ENCODE measurements around the gene PCDHGC3.

The PCDHGC3 gene

GRCh38 chr5:141508440-141508797 is 32.7 kb downstream of the PCDHGC3 start:
- H3K4me3 ChIP-seq (ENCODE audit: low read depth, low read length): peak overlapping the region; percentile 24
- TF ChIP-seq, protein P1, sequence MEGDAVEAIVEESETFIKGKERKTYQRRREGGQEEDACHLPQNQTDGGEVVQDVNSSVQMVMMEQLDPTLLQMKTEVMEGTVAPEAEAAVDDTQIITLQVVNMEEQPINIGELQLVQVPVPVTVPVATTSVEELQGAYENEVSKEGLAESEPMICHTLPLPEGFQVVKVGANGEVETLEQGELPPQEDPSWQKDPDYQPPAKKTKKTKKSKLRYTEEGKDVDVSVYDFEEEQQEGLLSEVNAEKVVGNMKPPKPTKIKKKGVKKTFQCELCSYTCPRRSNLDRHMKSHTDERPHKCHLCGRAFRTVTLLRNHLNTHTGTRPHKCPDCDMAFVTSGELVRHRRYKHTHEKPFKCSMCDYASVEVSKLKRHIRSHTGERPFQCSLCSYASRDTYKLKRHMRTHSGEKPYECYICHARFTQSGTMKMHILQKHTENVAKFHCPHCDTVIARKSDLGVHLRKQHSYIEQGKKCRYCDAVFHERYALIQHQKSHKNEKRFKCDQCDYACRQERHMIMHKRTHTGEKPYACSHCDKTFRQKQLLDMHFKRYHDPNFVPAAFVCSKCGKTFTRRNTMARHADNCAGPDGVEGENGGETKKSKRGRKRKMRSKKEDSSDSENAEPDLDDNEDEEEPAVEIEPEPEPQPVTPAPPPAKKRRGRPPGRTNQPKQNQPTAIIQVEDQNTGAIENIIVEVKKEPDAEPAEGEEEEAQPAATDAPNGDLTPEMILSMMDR (conservative IDR thresholded peaks at IDR 0.05; ENCODE audit: low read depth, low read length): no peak
- peak; percentile 23 for DNase-seq (ENCODE audit: low read depth)

DNA sequence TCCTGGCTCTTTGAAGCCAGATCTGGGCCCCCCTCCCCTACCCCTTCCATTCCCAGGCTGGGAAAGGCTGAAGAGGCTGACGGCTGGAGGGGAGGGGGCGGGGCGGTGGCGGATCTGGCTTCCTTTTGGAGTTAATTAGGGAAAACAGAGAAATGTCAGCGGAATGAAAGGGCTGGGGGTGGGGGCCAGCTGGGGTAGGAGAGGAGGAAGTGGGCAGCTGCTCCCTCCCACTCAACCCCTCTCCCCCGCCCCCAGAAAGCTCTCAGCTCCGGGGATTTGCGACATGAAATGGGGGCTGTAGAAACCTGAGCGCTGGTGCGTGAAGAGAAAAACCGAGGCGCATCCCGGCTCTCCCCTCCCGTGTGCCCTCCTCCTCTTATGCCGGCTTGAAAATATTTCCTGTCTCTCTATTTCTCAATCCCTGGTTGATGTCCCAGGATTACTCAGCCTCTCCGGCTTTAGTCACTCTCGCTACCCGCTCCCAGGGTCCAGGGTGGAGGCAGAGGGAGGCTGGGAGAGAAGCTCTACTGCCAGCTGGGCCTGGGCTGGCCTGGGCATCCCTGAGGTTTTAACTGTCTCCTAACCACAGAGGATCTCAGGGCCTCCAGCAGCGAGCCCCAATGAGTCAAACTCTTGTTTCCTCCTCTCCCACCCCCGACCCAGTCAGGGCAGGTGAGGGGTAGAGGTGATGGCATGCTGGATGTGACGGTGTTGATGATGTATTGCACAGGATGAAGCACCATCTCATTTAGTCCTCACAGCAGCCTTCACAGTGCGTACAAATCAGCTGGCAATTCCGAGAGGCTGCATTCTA is 33.2 kb downstream of the PCDHGC3 start:
- DNase-seq (ENCODE audit: low read depth): peak; percentile 91
- H3K4me3 ChIP-seq (ENCODE audit: low read depth, low read length): peak overlapping the region; percentile 24
- TF ChIP-seq, protein P1 (conservative IDR thresholded peaks at IDR 0.05; ENCODE audit: low read depth, low read length): no peak

DNA sequence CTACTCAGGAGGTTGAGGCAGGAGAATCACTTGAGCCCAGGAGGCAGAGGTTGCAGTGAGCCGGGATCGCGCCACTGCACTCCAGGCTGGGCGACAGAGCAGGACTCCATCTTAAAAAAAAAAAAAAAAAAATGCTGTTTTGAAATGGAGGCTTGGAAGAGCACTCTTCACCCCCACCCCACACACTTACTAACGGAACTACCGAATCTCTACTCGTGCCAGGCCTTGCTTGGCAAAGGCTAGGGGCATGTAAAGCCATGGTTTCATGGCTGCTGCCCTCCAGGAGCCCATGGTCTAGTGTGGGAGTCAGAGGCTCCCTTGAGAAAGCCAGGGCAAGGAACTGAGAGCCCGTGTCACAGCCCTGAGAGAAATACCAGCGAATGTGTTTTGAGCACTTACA is 34.4 kb downstream of the PCDHGC3 start:
- TF ChIP-seq, protein P1 (conservative IDR thresholded peaks at IDR 0.05; ENCODE audit: low read depth, low read length): no peak
- no peak overlapping the region for H3K4me3 ChIP-seq (ENCODE audit: low read depth, low read length)
- no peak for DNase-seq (ENCODE audit: low read depth)

- DNase-seq (ENCODE audit: low read depth): no peak
- TF ChIP-seq, protein P1 (conservative IDR thresholded peaks at IDR 0.05; ENCODE audit: low read depth, low read length): no peak
- no peak overlapping the region for H3K4me3 ChIP-seq (ENCODE audit: low read depth, low read length)
Measured at GRCh38 chr5:141510850-141511601, 35.3 kb downstream of the PCDHGC3 start.

- TF ChIP-seq, protein P1 (conservative IDR thresholded peaks at IDR 0.05; ENCODE audit: low read depth, low read length): no peak
- H3K4me3 ChIP-seq (ENCODE audit: low read depth, low read length): no peak overlapping the region
- no peak for DNase-seq (ENCODE audit: low read depth)
Measured at GRCh38 chr5:141511771-141512325, 36.1 kb downstream of the PCDHGC3 start.

DNA sequence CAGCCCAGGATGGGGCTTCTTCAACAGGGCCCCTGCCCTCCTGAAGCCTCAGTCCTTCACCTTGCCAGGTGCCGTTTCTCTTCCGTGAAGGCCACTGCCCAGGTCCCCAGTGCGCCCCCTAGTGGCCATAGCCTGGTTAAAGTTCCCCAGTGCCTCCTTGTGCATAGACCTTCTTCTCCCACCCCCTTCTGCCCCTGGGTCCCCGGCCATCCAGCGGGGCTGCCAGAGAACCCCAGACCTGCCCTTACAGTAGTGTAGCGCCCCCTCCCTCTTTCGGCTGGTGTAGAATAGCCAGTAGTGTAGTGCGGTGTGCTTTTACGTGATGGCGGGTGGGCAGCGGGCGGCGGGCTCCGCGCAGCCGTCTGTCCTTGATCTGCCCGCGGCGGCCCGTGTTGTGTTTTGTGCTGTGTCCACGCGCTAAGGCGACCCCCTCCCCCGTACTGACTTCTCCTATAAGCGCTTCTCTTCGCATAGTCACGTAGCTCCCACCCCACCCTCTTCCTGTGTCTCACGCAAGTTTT is 36.7 kb downstream of the PCDHGC3 start:
- peak; percentile 81 for DNase-seq (ENCODE audit: low read depth)
- peak overlapping the region; percentile 61 for H3K4me3 ChIP-seq (ENCODE audit: low read depth, low read length)
- TF ChIP-seq, protein P1 (conservative IDR thresholded peaks at IDR 0.05; ENCODE audit: low read depth, low read length): peak; percentile 87

Measured in choroid plexus epithelial cell (primary cell).